ENCODE results near the gene RCC1. TPM values are rescaled to one million over a fixed set of nuclear protein-coding genes. Genes with fewer than 3 reads are reported as not detected.
A peak's percentile ranks its signal among the peaks of the same experiment; 100 is the strongest.

Gene RCC1
- total RNA-seq, 1 donor from 2014 or later: 23.7 TPM

DNA sequence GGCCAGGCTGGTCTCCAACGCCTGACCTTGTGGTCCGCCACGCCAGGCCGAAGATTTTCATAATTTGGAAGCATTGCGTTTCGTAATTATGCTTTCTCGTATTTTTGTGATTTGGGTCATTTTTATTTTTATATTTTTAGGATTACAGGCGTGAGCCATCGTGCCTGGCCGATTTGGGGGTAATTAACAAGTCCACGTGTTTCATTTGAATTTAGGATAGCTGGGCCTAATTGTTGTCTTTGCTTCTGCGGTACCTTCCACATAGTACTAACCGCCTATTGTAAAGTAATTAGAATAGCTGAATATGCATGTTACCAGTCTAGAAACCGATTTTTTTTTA is 1.0 kb downstream of the RCC1 start:
- H3K4me1 ChIP-seq (ENCODE audit: insufficient read depth, low read length): peaks cover 25% of the 10 kb centered on the region
- H3K4me3 ChIP-seq (ENCODE audit: insufficient read depth, low read depth, low read length): peak overlapping the region; percentile 92
- no peaks in the 10 kb centered on the region for H3K9me3 ChIP-seq (ENCODE audit: insufficient read depth, low read depth, low read length)
- H3K9me3 Mint-ChIP-seq (ENCODE audit: unreplicated experiment): no peaks in the 10 kb centered on the region
- peaks cover 49% of the 10 kb centered on the region for H3K79me2 ChIP-seq (ENCODE audit: insufficient read depth, low read length)
- peak overlapping the region; percentile 88 for H3K4me2 ChIP-seq (ENCODE audit: low read length)
- H3K27ac Mint-ChIP-seq (ENCODE audit: unreplicated experiment): peak overlapping the region; percentile 100
- peaks cover 37% of the 10 kb centered on the region for H3K36me3 Mint-ChIP-seq (ENCODE audit: low read depth, unreplicated experiment)
- peak overlapping the region; percentile 73 for H3K27ac ChIP-seq (ENCODE audit: low read depth, low read length)
- DNase-seq (ENCODE audit: low read depth): no peak
- peak overlapping the region; percentile 99 for H3K4me3 Mint-ChIP-seq (ENCODE audit: unreplicated experiment)
- H3K27me3 Mint-ChIP-seq (ENCODE audit: low read depth, unreplicated experiment): no peaks in the 10 kb centered on the region
- no peaks in the 10 kb centered on the region for H3K27me3 ChIP-seq (ENCODE audit: insufficient read depth, low read length)
- TF ChIP-seq CTCF (IDR thresholded peaks at IDR 0.05; ENCODE audit: insufficient read depth, low read depth, low read length): no peak
- no peak for TF ChIP-seq EZH2 (IDR thresholded peaks at IDR 0.05; ENCODE audit: insufficient read depth, low read length)
- peak overlapping the region; percentile 94 for H3K9ac ChIP-seq (ENCODE audit: low read length)
- FAIRE-seq: no peak
- H4K20me1 ChIP-seq (ENCODE audit: insufficient read depth, low read length): peaks cover 51% of the 10 kb centered on the region
- peaks cover 40% of the 10 kb centered on the region for H3K36me3 ChIP-seq (ENCODE audit: insufficient read depth, low read length)
- H2AFZ ChIP-seq (ENCODE audit: low read depth, low read length): no peak overlapping the region
- peaks cover 18% of the 10 kb centered on the region for H3K4me1 Mint-ChIP-seq (ENCODE audit: low read depth, unreplicated experiment)

DNA sequence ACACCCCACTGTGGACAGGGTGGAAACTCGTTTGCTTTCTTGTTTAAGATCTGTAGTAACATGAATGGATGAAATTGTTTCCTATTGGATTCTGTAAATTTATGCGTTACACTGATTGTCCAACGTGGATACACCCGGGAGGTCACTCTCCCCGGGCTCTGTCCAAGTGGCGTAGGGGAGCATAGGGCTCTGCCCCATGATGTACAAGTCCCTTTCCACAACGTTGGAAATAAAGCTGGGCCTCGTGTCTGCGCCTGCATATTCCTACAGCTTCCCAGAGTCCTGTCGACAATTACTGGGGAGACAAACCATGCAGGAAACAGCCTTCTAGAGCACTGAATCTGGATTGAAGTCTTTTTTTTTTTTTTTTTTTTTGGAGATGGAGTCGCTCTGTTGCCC is 1.4 kb downstream of the RCC1 start:
- TF ChIP-seq EZH2 (IDR thresholded peaks at IDR 0.05; ENCODE audit: insufficient read depth, low read length) (no peak), CTCF (IDR thresholded peaks at IDR 0.05; ENCODE audit: insufficient read depth, low read depth, low read length) (no peak)
- Histone ChIP-seq H3K9ac (ENCODE audit: low read length) (peak overlapping the region; percentile 94), H3K27ac (ENCODE audit: low read depth, low read length) (peak overlapping the region; percentile 73), H4K20me1 (ENCODE audit: insufficient read depth, low read length) (peaks cover 55% of the 10 kb centered on the region), H3K27me3 (ENCODE audit: insufficient read depth, low read length) (no peaks in the 10 kb centered on the region), H3K36me3 (ENCODE audit: insufficient read depth, low read length) (peaks cover 42% of the 10 kb centered on the region), H2AFZ (ENCODE audit: low read depth, low read length) (no peak overlapping the region), H3K9me3 (ENCODE audit: insufficient read depth, low read depth, low read length) (no peaks in the 10 kb centered on the region), H3K79me2 (ENCODE audit: insufficient read depth, low read length) (peaks cover 49% of the 10 kb centered on the region), H3K4me1 (ENCODE audit: insufficient read depth, low read length) (peaks cover 25% of the 10 kb centered on the region), H3K4me3 (ENCODE audit: insufficient read depth, low read depth, low read length) (peak overlapping the region; percentile 92), H3K4me2 (ENCODE audit: low read length) (peak overlapping the region; percentile 88)
- peak overlapping the region; percentile 100 for H3K27ac Mint-ChIP-seq (ENCODE audit: unreplicated experiment)
- peaks cover 37% of the 10 kb centered on the region for H3K36me3 Mint-ChIP-seq (ENCODE audit: low read depth, unreplicated experiment)
- no peaks in the 10 kb centered on the region for H3K27me3 Mint-ChIP-seq (ENCODE audit: low read depth, unreplicated experiment)
- DNase-seq (ENCODE audit: low read depth): no peak
- FAIRE-seq: no peak
- H3K4me3 Mint-ChIP-seq (ENCODE audit: unreplicated experiment): peak overlapping the region; percentile 99
- H3K4me1 Mint-ChIP-seq (ENCODE audit: low read depth, unreplicated experiment): peaks cover 19% of the 10 kb centered on the region
- no peaks in the 10 kb centered on the region for H3K9me3 Mint-ChIP-seq (ENCODE audit: unreplicated experiment)

GRCh38 chr1:28507646-28508434 is 2.0 kb downstream of the RCC1 start:
- peak overlapping the region; percentile 100 for H3K27ac Mint-ChIP-seq (ENCODE audit: unreplicated experiment)
- Histone ChIP-seq H3K27ac (ENCODE audit: low read depth, low read length) (peak overlapping the region; percentile 73), H3K4me1 (ENCODE audit: insufficient read depth, low read length) (peaks cover 25% of the 10 kb centered on the region), H3K79me2 (ENCODE audit: insufficient read depth, low read length) (peaks cover 49% of the 10 kb centered on the region), H3K9me3 (ENCODE audit: insufficient read depth, low read depth, low read length) (no peaks in the 10 kb centered on the region), H3K4me2 (ENCODE audit: low read length) (peak overlapping the region; percentile 88), H3K27me3 (ENCODE audit: insufficient read depth, low read length) (no peaks in the 10 kb centered on the region), H2AFZ (ENCODE audit: low read depth, low read length) (no peak overlapping the region), H3K36me3 (ENCODE audit: insufficient read depth, low read length) (peaks cover 46% of the 10 kb centered on the region), H3K4me3 (ENCODE audit: insufficient read depth, low read depth, low read length) (peak overlapping the region; percentile 92), H3K9ac (ENCODE audit: low read length) (peak overlapping the region; percentile 94), H4K20me1 (ENCODE audit: insufficient read depth, low read length) (peaks cover 60% of the 10 kb centered on the region)
- no peaks in the 10 kb centered on the region for H3K27me3 Mint-ChIP-seq (ENCODE audit: low read depth, unreplicated experiment)
- peaks cover 20% of the 10 kb centered on the region for H3K4me1 Mint-ChIP-seq (ENCODE audit: low read depth, unreplicated experiment)
- FAIRE-seq (no peak), DNase-seq (ENCODE audit: low read depth) (no peak)
- no peaks in the 10 kb centered on the region for H3K9me3 Mint-ChIP-seq (ENCODE audit: unreplicated experiment)
- peak overlapping the region; percentile 99 for H3K4me3 Mint-ChIP-seq (ENCODE audit: unreplicated experiment)
- peaks cover 37% of the 10 kb centered on the region for H3K36me3 Mint-ChIP-seq (ENCODE audit: low read depth, unreplicated experiment)
- TF ChIP-seq EZH2 (IDR thresholded peaks at IDR 0.05; ENCODE audit: insufficient read depth, low read length) (no peak), CTCF (IDR thresholded peaks at IDR 0.05; ENCODE audit: insufficient read depth, low read depth, low read length) (no peak)
